Measurements from ENCODE around the gene TMSB10.

The TMSB10 gene

GRCh38 chr2:84953535-84953934, 48.1 kb downstream of the TMSB10 start (continued):
- no peak for TF ChIP-seq ZNF202 (tag by site-specific recombination; IDR thresholded peaks at IDR 0.05; ENCODE audit: borderline replicate concordance)
- no peak for TF ChIP-seq ZFHX2 (tag by site-specific recombination; conservative IDR thresholded peaks at IDR 0.05)
- TF ChIP-seq IKZF3 (tag by site-specific recombination; IDR thresholded peaks at IDR 0.05): no peak
- no peak for TF ChIP-seq ZNF23 (tag by site-specific recombination; IDR thresholded peaks at IDR 0.05; ENCODE audit: borderline replicate concordance)
- TF ChIP-seq ZNF600 (tag by site-specific recombination; IDR thresholded peaks at IDR 0.05): no peak
- TF ChIP-seq FEZF1 (tag by site-specific recombination; IDR thresholded peaks at IDR 0.05): no peak
- no peak for TF ChIP-seq ZNF19 (tag by site-specific recombination; IDR thresholded peaks at IDR 0.05; ENCODE audit: low read depth)
- no peak for TF ChIP-seq HOXA7 (CRISPR knock-in tag; IDR thresholded peaks at IDR 0.05; ENCODE audit: borderline replicate concordance)
- no peak for TF ChIP-seq ZNF404 (tag by site-specific recombination; IDR thresholded peaks at IDR 0.05)
- TF ChIP-seq ZNF239 (tag by site-specific recombination; IDR thresholded peaks at IDR 0.05): no peak
- no peak for TF ChIP-seq YY1 (tag by site-specific recombination; IDR thresholded peaks at IDR 0.05)

- H3K9me3 ChIP-seq (ENCODE audit: control insufficient read depth, insufficient read depth, low read depth, low read length): no peaks in the 10 kb centered on the region
- no peak overlapping the region for H3K4me3 ChIP-seq (ENCODE audit: low read depth, low read length)
- H3K27ac ChIP-seq (ENCODE audit: extremely low read depth, low read depth, low read length): no peak overlapping the region
- CTCF ChIA-PET: interaction anchor here (1.1 to 2.1 kb wide), 2 partner anchors 28 to 63 kb away, joined by 3 to 5 read pairs; no protein-coding TSS in a partner anchor
- POLR2A ChIA-PET: no interaction called here
- peaks cover 16% of the 10 kb centered on the region for H3K4me1 ChIP-seq (ENCODE audit: control insufficient read depth, insufficient read depth, low read length)
- TF ChIP-seq ZNF423 (tag by site-specific recombination; IDR thresholded peaks at IDR 0.05) (no peak), ZNF670 (tag by site-specific recombination; IDR thresholded peaks at IDR 0.05; ENCODE audit: low read depth) (no peak), ZNF398 (tag by site-specific recombination; IDR thresholded peaks at IDR 0.05) (no peak), ZNF19 (tag by site-specific recombination; IDR thresholded peaks at IDR 0.05; ENCODE audit: low read depth) (no peak)
- no peaks in the 10 kb centered on the region for H3K36me3 ChIP-seq (ENCODE audit: control insufficient read depth in 2 of 2, insufficient read depth in 1 of 2, low read length in 2 of 2)
These were observed 48.9 kb downstream of the TMSB10 start for GRCh38 chr2:84954329-84954728.

Data from HEK293 (cell line).